ENCODE data around the gene GDPD5. TPM values are rescaled to one million over a fixed set of nuclear protein-coding genes. Genes with fewer than 3 reads are reported as not detected.

The GDPD5 gene
- polyA plus RNA-seq, 1 experiment, result 7.7 TPM

DNA sequence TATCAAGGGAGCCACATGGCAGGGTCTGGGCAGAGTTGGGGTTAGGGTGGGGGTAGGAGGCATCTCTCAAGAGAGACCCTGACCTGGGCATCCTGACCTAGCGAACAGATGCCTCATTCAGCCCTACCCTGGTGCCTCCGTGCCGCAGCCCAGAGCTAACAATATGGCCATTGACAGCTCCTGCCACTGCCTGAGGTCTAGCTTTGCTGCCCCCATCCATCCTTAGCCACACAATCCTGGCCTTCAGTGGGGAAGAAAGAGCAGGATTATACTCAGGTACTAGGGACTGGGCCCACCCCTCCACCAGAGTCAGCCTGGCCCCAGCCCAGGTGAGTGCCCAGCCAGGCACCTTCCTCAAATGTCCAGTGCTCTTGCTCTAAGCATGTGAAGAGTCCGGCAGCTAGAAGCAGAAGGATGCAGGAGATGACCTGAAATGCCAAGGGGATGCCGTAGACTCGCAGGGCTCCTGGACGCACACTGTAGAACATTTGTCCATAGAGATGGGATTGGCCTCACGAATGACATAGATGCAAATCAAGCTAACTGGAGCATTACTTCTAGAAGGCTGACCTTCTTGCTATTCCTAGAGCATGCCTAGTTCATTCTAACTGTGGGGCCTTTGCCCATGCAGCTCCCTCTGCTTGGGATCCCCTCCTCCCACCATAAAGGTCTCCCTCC is 23.0 kb upstream of the GDPD5 start:
- CTCF ChIA-PET, result interaction anchor here (0.9 to 2.5 kb wide), 7 partner anchors 14 to 110 kb away, joined by 3 to 31 read pairs (median 5); partner anchors contain the start of genes GDPD5 and SERPINH1
- no peaks in the 10 kb centered on the region for H3K36me3 ChIP-seq (ENCODE audit: control insufficient read depth, insufficient read depth, low read length)
- H3K27me3 ChIP-seq (ENCODE audit: control insufficient read depth, insufficient read depth, low read length), result peaks cover 5% of the 10 kb centered on the region
- no peak for DNase-seq (ENCODE audit: low read depth)
- POLR2A ChIA-PET, result no interaction called here
- TF ChIP-seq, protein P1, sequence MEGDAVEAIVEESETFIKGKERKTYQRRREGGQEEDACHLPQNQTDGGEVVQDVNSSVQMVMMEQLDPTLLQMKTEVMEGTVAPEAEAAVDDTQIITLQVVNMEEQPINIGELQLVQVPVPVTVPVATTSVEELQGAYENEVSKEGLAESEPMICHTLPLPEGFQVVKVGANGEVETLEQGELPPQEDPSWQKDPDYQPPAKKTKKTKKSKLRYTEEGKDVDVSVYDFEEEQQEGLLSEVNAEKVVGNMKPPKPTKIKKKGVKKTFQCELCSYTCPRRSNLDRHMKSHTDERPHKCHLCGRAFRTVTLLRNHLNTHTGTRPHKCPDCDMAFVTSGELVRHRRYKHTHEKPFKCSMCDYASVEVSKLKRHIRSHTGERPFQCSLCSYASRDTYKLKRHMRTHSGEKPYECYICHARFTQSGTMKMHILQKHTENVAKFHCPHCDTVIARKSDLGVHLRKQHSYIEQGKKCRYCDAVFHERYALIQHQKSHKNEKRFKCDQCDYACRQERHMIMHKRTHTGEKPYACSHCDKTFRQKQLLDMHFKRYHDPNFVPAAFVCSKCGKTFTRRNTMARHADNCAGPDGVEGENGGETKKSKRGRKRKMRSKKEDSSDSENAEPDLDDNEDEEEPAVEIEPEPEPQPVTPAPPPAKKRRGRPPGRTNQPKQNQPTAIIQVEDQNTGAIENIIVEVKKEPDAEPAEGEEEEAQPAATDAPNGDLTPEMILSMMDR (IDR thresholded peaks at IDR 0.05; ENCODE audit: insufficient read depth, low read depth, low read length), result no peak
- H3K4me3 ChIP-seq (ENCODE audit: low read depth, low read length), result no peak overlapping the region

DNA sequence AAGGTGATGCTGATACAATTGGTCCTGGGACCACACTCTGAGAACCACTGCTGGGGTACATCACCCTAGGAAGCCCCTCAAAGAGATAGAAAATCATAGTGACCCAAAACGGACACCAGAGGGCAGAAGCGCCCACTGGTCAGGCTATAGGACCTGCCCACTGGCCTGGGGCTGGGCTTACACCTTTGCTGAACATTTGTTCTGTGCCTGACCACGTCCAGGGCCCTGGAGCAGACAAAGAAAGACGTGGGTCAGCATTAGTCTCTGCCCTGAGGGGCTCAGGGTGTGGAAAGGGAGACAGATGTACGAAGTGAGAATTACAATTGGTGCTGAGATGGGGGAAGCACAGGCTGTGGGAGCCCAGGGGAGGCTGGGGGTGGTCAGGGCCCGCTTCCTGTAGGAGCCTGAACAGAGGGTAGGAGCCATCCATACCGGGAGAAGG is 21.9 kb upstream of the GDPD5 start:
- CTCF ChIA-PET, result interaction anchor here (0.7 to 5.7 kb wide), 12 partner anchors 9 to 327 kb away, joined by 3 to 69 read pairs (median 4); no protein-coding TSS in a partner anchor
- TF ChIP-seq, protein P1 (IDR thresholded peaks at IDR 0.05; ENCODE audit: insufficient read depth, low read depth, low read length), result peak; percentile 83
- POLR2A ChIA-PET, result no interaction called here
- no peak for DNase-seq (ENCODE audit: low read depth)
- H3K4me3 ChIP-seq (ENCODE audit: low read depth, low read length), result no peak overlapping the region
- no peaks in the 10 kb centered on the region for H3K36me3 ChIP-seq (ENCODE audit: control insufficient read depth, insufficient read depth, low read length)
- peaks cover 5% of the 10 kb centered on the region for H3K27me3 ChIP-seq (ENCODE audit: control insufficient read depth, insufficient read depth, low read length)

DNA sequence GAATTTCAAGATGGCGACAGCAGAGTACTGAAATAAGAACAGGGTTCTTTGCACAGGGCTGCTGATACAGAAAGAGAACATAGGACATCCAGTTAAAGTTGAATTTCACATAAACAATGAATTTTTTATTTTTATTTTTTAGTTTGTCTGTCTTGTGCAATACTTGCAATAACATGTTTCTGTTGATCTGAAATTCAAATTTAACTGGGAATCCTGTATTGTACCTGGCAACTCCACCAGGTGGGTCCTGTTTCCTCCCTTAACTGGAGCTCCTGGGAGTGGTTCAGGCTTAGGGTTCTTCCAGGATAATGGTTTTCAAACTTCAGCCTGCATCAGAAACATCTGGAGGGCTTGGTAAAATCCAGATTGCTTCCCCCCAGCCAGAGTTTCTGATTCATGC is 21.4 kb upstream of the GDPD5 start:
- ChIA-PET CTCF (interaction anchor here (0.7 to 5.7 kb wide), 16 partner anchors 8 to 328 kb away, joined by 3 to 69 read pairs (median 4); no protein-coding TSS in a partner anchor), POLR2A (no interaction called here)
- Histone ChIP-seq H3K36me3 (ENCODE audit: control insufficient read depth, insufficient read depth, low read length) (no peaks in the 10 kb centered on the region), H3K4me3 (ENCODE audit: low read depth, low read length) (no peak overlapping the region), H3K27me3 (ENCODE audit: control insufficient read depth, insufficient read depth, low read length) (peaks cover 5% of the 10 kb centered on the region)
- TF ChIP-seq, protein P1 (IDR thresholded peaks at IDR 0.05; ENCODE audit: insufficient read depth, low read depth, low read length), result no peak
- DNase-seq (ENCODE audit: low read depth), result no peak

DNA sequence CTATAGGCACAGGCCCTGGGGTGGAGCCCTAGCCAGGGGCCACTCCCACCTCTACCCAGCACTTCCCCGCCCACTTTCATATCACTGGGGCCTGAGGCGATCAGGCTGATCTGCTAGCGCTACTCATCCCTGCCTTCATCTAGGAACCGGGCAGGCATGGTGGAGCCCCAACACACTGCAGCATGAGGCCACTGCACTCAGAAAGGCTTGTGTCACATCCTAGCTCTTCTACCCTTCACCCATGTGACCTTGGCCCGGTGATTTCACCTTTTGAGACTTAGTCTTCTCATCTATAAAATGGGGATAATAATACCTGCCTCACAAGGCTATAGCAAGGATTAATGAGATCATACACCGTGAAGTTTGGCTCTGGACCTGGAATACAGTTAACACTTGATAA is 18.1 kb upstream of the GDPD5 start:
- POLR2A ChIA-PET, result no interaction called here
- TF ChIP-seq, protein P1 (IDR thresholded peaks at IDR 0.05; ENCODE audit: insufficient read depth, low read depth, low read length), result no peak
- Histone ChIP-seq H3K4me3 (ENCODE audit: low read depth, low read length) (no peak overlapping the region), H3K27me3 (ENCODE audit: control insufficient read depth, insufficient read depth, low read length) (peaks cover 5% of the 10 kb centered on the region), H3K36me3 (ENCODE audit: control insufficient read depth, insufficient read depth, low read length) (no peaks in the 10 kb centered on the region)
- DNase-seq (ENCODE audit: low read depth), result no peak
- CTCF ChIA-PET, result interaction anchor here (1.2 to 5.7 kb wide), 4 partner anchors 10 to 93 kb away, joined by 3 to 69 read pairs (median 10); no protein-coding TSS in a partner anchor

DNA sequence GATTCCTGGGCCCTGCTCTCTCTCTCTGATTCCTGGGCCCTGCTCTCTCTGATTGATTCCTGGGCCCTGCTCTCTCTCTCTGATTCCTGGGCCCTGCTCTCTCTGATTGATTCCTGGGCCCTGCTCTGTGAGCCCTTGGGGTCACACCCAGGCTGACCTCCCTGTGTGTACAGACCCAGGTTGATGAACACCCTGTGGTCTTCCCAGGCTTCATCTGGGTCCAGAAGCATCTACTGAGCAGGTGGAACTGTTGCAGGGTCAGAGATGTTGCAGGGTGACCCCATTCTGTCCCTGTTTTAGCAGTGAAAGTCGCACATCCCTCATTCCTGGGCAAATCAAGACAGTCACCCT is 16.3 kb upstream of the GDPD5 start:
- DNase-seq (ENCODE audit: low read depth), result no peak
- H3K4me3 ChIP-seq (ENCODE audit: low read depth, low read length), result no peak overlapping the region
- POLR2A ChIA-PET, result no interaction called here
- peaks cover 8% of the 10 kb centered on the region for H3K27me3 ChIP-seq (ENCODE audit: control insufficient read depth, insufficient read depth, low read length)
- CTCF ChIA-PET, result interaction anchor here (1.2 to 5.7 kb wide), 5 partner anchors 10 to 96 kb away, joined by 3 to 69 read pairs (median 5); no protein-coding TSS in a partner anchor
- no peaks in the 10 kb centered on the region for H3K36me3 ChIP-seq (ENCODE audit: control insufficient read depth, insufficient read depth, low read length)
- TF ChIP-seq, protein P1 (IDR thresholded peaks at IDR 0.05; ENCODE audit: insufficient read depth, low read depth, low read length), result no peak

Measured in BJ (cell line).